Measurements from ENCODE around the gene CORO1C.

The CORO1C gene

GRCh38 chr12:108696111-108696995, 35.0 kb downstream of the CORO1C start:
- DNase-seq (ENCODE audit: low spot score): peak; percentile 42

DNA sequence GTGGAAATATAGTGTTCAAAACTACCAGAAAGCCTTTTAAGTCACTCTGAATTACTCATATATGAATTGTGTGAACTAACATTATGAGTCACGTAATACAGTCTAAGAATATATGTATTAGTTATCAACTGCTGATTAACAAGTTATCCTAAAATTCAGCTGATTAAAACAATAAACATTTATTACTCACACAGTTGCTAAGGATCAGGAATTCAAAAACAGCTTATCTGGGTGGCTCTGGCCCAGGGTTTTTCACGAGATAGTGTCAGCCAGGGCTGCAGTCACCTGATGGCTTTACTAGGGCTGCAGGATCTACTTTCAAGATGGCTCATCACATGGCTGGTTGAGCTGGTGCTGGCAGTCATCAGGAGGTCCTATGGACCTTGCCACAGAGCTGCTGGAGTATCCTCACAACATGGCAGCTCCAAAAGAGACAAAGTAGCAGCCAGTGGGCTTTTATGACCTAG, 36.5 kb downstream of the CORO1C start:
- DNase-seq (ENCODE audit: low spot score): no peak

GRCh38 chr12:108693751-108694150, 37.6 kb downstream of the CORO1C start:
- DNase-seq (ENCODE audit: low spot score): no peak

- DNase-seq (ENCODE audit: low spot score): no peak
Measured at GRCh38 chr12:108693186-108693730, 38.1 kb downstream of the CORO1C start.

- no peak for DNase-seq (ENCODE audit: low spot score)
Measured at GRCh38 chr12:108691998-108692808, 39.1 kb downstream of the CORO1C start.

- DNase-seq (ENCODE audit: low spot score): peak; percentile 80
Measured at GRCh38 chr12:108691175-108691997, 39.9 kb downstream of the CORO1C start.

DNA sequence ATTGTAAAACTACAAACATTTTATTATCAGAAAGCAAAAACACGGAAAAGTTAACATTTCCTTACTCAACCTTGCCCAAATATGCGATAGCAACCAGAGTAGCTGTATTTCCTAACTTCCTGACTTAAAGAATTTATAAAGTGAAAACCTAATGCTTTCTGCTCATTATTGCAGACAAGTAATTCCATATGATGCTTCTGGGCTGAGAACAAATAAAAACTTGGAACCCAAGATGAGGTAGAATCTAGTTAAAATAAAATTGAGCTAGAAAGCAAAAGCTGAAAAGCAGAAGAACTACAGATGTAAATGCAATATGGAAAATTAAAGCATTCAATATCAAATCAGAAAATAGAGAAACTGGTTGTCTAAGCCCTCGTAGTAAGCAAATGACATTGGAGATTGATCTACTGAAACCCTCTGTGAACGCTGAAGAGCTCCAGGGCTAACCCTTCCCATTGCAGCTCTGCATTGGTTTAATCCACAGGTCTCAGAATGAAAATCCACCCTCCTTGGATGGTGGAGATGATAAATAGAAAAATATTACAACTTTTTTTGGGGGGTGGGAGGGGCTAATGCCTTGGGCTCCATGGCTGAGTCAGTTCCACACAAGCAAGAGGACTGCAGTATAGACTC, 40.7 kb downstream of the CORO1C start:
- DNase-seq (ENCODE audit: low spot score): no peak

GRCh38 chr12:108690191-108690518, 41.2 kb downstream of the CORO1C start:
- no peak for DNase-seq (ENCODE audit: low spot score)

DNA sequence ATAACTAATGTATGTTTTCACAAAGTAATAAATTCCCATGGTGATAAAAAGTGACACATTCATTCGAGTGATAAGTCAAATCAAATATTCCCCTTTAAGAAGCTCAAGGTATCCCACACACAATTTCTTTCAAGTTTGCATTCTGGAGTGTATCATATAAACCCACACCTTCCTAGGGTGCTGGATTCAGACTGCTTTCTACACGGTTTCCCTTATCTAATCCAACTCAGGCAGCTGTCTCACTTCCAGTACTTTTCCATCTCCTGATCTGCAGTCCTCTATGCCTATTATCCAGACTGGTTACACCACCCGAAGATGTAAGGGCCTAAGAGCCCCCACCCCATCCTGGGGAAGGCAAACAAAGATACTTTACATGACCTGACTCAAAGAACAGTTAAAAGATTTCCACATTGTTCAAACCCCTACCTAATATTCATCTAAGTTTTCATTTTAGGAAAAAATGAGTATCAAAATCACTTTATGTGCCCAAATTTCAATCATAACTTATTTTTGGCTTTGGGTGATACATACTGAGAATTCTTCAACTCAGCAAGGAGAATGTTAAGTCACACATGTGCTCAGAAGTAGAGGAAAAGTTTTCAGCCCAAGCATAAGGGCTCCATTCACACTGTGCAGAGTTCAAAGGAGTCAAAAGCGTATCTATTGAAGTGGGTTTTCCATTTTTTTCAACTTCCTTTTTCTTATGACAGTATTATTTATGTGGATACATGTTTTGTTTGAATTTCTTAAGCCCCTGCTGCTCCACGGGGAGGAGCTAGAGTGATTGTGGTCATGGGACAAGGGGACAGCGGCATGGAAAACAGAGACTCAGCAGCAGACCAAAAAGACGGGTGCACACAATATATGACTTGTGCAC, 41.8 kb downstream of the CORO1C start:
- no peak for DNase-seq (ENCODE audit: low spot score)

DNA sequence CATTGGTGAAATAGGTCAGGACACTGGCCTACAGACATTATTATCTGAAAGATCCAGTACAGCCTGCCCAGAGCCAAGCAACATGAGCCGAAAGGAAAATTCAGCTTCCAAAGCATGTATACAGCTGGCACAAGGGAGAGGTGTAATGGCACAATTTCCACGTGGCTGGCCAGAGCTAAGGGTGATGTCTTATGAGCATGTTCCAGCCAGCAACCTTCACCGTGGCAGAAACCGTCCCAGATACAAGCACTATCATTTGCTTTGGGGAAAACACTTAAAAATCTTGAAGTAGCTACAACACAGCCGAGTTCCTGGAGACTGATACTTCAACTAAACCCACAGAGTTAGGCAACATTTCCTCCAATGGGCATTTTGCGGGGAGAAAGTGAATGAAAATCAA, 44.5 kb downstream of the CORO1C start:
- no peak for DNase-seq (ENCODE audit: low spot score)

GRCh38 chr12:108685469-108686260, 45.7 kb downstream of the CORO1C start:
- no peak for DNase-seq (ENCODE audit: low spot score)

GRCh38 chr12:108683906-108684556, 47.3 kb downstream of the CORO1C start:
- DNase-seq (ENCODE audit: low spot score): no peak

GRCh38 chr12:108681317-108681716, 50.0 kb downstream of the CORO1C start:
- DNase-seq (ENCODE audit: low spot score): no peak

DNA sequence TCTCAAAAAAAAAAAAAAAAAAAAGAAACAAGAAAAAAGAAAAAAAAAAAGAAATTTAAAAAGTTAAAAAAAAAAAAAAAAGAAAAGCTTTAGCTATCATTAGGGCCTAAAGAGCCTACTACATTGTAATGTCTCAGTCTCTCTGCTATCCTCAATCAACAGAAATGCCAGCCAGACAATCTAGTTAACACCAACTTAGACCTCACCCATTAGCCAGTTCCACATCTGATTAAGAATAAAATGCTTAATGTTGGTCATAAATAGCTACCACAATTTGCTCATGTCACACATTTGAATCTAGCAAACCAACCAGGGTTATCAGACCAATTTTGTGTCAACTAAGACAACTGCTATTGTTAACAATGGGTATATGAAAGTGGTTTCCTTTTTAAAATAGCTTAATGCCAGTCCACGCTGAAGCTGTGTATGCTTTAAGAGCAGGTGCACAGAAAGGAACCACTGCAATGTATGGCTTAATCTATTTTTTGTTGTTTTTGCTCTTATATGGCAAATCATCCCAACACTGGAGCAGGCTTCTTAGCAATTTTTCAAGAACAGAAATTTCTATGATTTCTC, 52.1 kb downstream of the CORO1C start:
- DNase-seq (ENCODE audit: low spot score): no peak

DNA sequence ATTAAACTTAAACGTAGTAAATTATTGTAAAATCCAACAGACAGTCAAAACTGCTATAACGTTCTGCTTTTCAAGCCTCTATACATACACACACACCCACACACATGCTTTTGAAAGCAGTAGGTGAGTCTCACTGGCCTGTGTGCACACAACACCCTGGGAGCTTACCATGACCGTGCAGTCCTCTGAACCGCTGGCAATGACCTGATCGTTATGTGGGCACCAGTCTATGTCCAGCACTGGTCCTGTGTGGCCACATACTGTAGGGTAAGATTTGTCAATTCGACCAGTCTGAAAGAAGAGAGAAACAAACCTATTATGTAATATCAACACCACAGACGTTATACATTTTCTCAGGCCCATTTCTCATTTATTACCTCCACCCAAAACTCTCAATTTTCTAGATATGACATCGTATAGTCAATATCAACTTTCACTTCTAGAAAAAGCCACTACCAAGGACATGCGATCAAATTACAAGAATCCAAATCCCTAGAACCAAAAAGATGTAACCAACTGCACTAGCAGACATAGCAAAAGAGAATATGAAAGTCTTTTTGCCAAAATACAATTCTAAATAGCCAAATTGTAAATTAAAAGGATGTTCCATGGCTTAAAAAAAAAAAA, 53.1 kb downstream of the CORO1C start:
- DNase-seq (ENCODE audit: low spot score): no peak

DNA sequence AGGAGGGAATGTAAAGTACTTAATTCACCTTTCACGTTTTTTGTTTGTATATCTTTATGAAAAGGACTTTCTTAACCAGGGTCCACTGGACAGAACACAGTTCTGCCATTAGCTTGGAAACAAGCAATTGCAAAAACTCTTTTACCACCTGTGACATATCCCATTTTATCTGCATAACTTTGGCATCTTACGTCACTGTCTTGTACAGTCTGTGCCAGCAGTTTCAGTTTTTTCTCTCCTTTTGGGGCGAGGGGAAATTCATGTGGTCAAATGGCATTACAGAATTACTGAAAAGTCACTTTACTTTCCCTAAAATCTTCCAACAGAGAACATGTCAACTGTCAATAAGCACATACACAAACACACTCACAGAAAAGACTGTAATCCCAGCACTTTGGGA, 53.9 kb downstream of the CORO1C start:
- DNase-seq (ENCODE audit: low spot score): no peak

DNA sequence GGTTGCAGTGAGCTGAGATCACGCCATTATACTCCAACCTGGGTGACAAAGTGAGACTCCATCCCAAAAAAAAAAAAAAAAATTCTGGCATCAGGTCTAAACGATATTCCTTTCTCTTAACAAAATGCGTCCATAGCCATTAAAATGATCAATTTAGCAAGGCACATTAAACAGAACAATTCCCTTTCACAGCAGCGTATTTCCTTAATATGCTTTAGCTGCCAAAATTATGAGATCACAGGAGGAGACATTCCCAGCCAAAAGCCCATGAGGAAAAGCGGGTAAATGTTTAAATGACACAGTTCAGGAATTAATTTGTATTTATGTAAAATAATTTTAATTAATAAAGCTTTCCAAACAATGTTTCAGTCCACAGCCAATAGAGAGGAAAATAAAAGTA, 54.6 kb downstream of the CORO1C start:
- no peak for DNase-seq (ENCODE audit: low spot score)

- no peak for DNase-seq (ENCODE audit: low spot score)
Measured at GRCh38 chr12:108675792-108676191, 55.5 kb downstream of the CORO1C start.
